Stimulated activated naive CD8-positive, alpha-beta T cell treated with anti-CD3 and anti-CD28 coated beads, Interleukin-15, Interleukin-2, amounts not matched to agents 100 ng/mL and 50 ng/mL, for 24 hours (primary cell): ENCODE results near the gene MTRF1.

Experiments used
- H3K27ac Mint-ChIP-seq: one replicate; pipeline ENCODE4 v1.8.0; 2021; ENCODE audit warnings: mild to moderate bottlenecking, mixed read lengths
- H3K27me3 Mint-ChIP-seq: one replicate; pipeline ENCODE4 v1.8.0; 2021; ENCODE audit warnings: mixed read lengths
- H3K36me3 Mint-ChIP-seq: one replicate; pipeline ENCODE4 v1.8.0; 2021; ENCODE audit warnings: low read depth, mixed read lengths
- H3K4me1 Mint-ChIP-seq: one replicate; pipeline ENCODE4 v1.8.0; 2021; ENCODE audit warnings: low read depth, mixed read lengths
- H3K4me3 Mint-ChIP-seq: one replicate; pipeline ENCODE4 v1.8.0; 2021; ENCODE audit warnings: mild to moderate bottlenecking, mixed read lengths
- H3K9me3 Mint-ChIP-seq: one replicate; pipeline ENCODE4 v1.8.0; 2021; ENCODE audit warnings: mixed read lengths

MTRF1 gene

DNA sequence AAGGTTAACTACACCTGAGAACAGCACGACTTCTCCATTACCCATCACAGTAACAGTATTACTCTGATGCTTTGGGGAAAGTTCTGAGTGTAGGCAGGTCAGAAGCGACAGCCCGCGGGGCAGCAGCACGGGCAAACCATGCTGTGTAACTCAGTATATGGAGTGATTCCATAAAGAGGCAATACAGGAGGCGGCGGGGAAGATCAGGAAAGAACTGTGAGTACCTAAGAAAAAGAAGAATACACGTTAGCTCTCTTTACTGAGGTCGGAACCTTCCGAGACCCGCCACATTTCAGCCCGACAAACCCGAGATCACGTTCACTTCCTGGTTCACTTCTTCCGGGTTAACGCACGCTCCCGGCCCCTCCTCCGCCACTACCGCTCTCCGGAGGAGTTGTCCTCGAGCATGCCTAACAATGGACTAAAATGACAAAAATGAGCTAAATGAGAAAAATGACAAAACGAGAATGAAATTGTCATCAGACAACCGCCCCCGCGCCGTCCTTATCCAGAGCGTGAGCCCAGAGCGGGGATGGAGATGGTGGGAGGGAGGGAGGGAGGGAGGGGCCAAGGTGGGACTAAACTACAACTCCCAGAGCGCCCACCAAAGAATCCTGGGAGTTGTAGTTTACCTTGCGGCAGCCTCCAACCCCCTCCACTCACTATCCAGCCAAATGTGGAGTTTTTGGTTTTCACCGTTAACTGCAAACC is at the start of gene MTRF1:
TSS of gene MTRF1 (minus strand) at position 316 of the 711 bp plus-strand sequence. CDS start 2,669 bp downstream, outside the sequence.
- peaks cover 2% of the 10 kb centered on the region for H3K9me3 Mint-ChIP-seq
- peaks cover 31% of the 10 kb centered on the region for H3K4me1 Mint-ChIP-seq
- H3K4me3 Mint-ChIP-seq = peak within 1 kb of the TSS; percentile 98

GRCh38 chr13:41313117-41313516 is 49.7 kb upstream of the MTRF1 start:
- Mint-ChIP-seq H3K4me1 (peaks cover 66% of the 10 kb centered on the region), H3K4me3 (peak overlapping the region; percentile 96), H3K27ac (peak overlapping the region; percentile 75), H3K9me3 (no peaks in the 10 kb centered on the region), H3K36me3 (peaks cover 19% of the 10 kb centered on the region), H3K27me3 (no peaks in the 10 kb centered on the region)

More for the DNA sequence above, at the start of gene MTRF1:
- Mint-ChIP-seq H3K36me3 (peaks cover 37% of the 10 kb centered on the region), H3K27me3 (no peaks in the 10 kb centered on the region), H3K27ac (peak within 1 kb of the TSS; percentile 98)

DNA sequence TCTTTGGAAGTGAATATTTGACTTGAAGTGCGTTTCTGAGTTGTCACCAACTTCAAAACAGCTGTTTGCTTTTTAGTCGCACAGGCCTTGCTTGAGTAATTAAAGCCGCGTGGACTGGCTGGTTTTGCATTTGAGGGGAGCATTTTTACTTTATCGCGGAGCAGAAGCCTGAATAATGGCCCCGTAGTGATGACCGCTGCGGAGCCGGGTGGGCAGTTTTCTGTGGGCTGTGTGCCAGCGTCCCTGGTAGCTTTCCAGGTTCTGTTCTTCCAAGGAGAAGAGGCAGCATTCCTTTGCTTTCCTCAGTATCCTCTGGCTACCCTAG is 48.8 kb upstream of the MTRF1 start:
- H3K4me1 Mint-ChIP-seq = peaks cover 56% of the 10 kb centered on the region
- H3K4me3 Mint-ChIP-seq = peak overlapping the region; percentile 96
- H3K9me3 Mint-ChIP-seq = no peaks in the 10 kb centered on the region
- H3K27me3 Mint-ChIP-seq = no peaks in the 10 kb centered on the region
- peak overlapping the region; percentile 92 for H3K27ac Mint-ChIP-seq
- peaks cover 9% of the 10 kb centered on the region for H3K36me3 Mint-ChIP-seq

DNA sequence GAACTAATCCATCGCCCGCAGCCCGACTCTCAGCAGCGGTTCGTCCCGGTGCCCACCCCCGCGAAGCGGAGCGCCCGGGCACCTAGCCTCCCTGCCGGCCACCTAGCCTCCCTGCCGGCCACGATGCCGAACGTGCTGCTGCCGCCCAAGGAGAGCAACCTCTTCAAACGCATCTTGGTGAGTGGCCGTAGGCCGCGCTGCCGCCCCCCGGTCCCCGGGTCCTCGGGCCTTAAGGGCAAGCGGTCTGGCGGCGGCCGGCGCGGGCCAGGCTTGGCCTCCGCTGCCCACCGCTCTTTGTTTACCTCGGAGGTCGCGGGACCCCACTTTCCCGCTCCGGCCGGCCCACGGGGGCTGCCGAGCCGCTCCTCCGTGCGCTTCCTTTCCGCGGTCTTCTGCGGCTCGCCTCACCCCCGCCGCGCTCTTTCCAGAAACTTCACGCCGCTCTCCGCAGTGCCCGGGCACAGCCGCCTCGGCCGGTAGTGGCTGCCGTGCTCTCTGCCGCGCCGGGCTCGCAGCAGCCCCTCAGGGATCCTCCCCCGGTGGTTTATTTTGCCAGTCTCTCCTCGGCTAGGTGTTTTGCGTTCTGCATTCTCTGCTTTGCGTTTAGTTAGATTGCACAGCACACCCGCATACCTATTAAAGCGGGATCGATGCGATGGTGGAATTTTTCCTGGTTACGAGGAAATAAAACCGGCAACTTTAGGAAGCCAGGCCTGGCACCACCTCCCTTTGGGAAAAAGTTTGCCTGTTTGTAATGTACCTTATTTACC is 48.2 kb upstream of the MTRF1 start:
- Mint-ChIP-seq H3K4me3 (peak overlapping the region; percentile 96), H3K4me1 (peaks cover 50% of the 10 kb centered on the region), H3K27me3 (no peaks in the 10 kb centered on the region), H3K36me3 (peaks cover 4% of the 10 kb centered on the region), H3K27ac (peak overlapping the region; percentile 92), H3K9me3 (no peaks in the 10 kb centered on the region)

DNA sequence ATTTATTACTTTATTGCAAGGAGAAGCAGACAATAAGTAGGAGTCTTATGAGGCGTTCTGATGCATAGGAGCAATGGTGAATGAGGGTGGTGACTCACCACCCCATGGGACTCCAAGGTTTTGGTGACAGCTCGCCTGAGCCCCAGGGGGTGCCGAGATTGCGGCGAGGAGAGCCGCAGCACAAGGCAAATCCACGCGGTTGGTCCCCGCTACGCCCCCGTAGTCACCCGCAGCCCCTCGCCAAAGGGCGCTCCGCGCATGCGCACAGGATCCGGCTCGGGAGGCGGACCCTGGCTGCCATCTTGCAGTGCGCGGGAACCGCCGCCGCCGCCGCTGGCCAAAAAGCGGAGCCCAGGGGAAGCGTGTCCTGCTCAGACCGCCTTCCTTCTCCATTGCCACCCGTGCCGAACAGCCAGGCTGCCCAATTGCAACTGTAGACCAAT is 47.6 kb upstream of the MTRF1 start, which contains the start of gene NAA16:
TSS of gene NAA16 (plus strand) at position 305 of the 443 bp plus-strand sequence. CDS start 262 bp downstream, outside the sequence.
- Mint-ChIP-seq H3K27ac (peak within 1 kb of the TSS; percentile 92), H3K36me3 (peaks cover 3% of the 10 kb centered on the region), H3K27me3 (no peaks in the 10 kb centered on the region), H3K4me3 (peak within 1 kb of the TSS; percentile 96), H3K9me3 (no peaks in the 10 kb centered on the region), H3K4me1 (peaks cover 44% of the 10 kb centered on the region)

GRCh38 chr13:41307884-41308640 is 44.7 kb upstream of the MTRF1 start:
- no peaks in the 10 kb centered on the region for H3K9me3 Mint-ChIP-seq
- H3K27ac Mint-ChIP-seq = no peak overlapping the region
- H3K4me1 Mint-ChIP-seq = peaks cover 18% of the 10 kb centered on the region
- H3K27me3 Mint-ChIP-seq = no peaks in the 10 kb centered on the region
- H3K36me3 Mint-ChIP-seq = no peaks in the 10 kb centered on the region
- no peak overlapping the region for H3K4me3 Mint-ChIP-seq

DNA sequence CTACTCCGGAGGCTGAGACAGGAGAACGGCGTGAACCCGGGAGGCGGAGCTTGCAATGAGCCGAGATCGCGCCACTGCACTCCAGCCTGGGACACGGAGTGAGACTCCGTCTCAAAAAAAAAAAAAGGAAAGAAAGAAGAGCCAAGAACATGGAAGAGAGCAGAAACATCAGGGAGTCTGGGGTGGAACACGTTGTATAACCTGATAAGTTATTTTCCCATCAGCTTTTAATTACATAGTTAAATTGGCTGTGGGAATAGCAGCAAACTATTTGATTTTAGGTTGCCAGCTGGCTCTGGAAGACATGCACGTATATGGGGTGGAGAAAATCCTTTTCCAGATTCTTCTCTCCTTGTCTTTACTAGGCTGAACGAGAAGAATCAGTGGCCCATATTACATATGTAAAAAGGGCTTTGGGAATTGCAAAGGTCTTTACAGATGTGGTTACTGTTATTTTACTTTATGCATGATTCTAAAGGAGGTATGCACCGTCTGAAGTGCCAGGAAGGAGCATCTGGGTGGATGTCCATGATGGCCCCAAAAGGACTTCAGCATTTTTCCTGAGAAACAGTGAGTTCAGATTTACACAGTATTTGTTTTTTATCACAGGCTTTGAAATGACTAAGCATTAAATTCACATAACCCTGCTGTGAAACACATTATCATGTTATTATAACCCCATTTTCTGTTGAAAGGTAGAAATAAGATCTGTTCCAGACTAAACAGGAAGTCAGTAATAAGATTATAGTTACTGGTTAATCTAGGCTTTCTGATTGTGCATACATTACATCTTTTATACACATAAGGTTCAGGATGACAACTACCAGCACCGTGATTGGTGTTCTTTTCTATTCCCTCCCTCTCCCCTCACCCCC is 43.1 kb upstream of the MTRF1 start:
- Mint-ChIP-seq H3K36me3 (no peaks in the 10 kb centered on the region), H3K9me3 (no peaks in the 10 kb centered on the region), H3K4me1 (peaks cover 11% of the 10 kb centered on the region), H3K27me3 (no peaks in the 10 kb centered on the region), H3K27ac (no peak overlapping the region), H3K4me3 (no peak overlapping the region)

DNA sequence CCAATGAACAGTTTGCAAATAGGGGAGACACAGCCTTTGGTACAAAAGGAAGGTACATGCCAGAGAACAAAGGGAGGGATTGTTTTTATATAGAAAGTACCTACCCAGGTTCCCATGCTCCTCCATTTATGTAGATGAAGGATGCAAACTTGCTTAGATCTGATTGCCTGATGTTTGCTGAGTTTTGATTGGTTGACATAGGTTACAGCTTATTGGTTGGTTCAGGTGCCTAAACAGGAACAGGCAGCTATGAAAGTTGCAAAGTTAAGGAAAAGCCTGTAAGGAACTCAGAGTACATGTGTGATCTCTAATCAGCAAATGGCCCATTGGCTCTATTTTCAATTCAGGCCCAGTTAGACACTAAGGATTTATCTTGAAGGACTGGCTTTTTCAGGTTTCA is 41.2 kb upstream of the MTRF1 start:
- peaks cover 5% of the 10 kb centered on the region for H3K4me1 Mint-ChIP-seq
- no peak overlapping the region for H3K27ac Mint-ChIP-seq
- no peaks in the 10 kb centered on the region for H3K27me3 Mint-ChIP-seq
- H3K9me3 Mint-ChIP-seq = no peaks in the 10 kb centered on the region
- H3K36me3 Mint-ChIP-seq = no peaks in the 10 kb centered on the region
- H3K4me3 Mint-ChIP-seq = no peak overlapping the region

- Mint-ChIP-seq H3K27ac (no peak overlapping the region), H3K4me3 (no peak overlapping the region), H3K9me3 (no peaks in the 10 kb centered on the region), H3K36me3 (no peaks in the 10 kb centered on the region), H3K4me1 (peaks cover 9% of the 10 kb centered on the region), H3K27me3 (no peaks in the 10 kb centered on the region)
Observed at GRCh38 chr13:41302743-41303142, 39.4 kb upstream of the MTRF1 start.

DNA sequence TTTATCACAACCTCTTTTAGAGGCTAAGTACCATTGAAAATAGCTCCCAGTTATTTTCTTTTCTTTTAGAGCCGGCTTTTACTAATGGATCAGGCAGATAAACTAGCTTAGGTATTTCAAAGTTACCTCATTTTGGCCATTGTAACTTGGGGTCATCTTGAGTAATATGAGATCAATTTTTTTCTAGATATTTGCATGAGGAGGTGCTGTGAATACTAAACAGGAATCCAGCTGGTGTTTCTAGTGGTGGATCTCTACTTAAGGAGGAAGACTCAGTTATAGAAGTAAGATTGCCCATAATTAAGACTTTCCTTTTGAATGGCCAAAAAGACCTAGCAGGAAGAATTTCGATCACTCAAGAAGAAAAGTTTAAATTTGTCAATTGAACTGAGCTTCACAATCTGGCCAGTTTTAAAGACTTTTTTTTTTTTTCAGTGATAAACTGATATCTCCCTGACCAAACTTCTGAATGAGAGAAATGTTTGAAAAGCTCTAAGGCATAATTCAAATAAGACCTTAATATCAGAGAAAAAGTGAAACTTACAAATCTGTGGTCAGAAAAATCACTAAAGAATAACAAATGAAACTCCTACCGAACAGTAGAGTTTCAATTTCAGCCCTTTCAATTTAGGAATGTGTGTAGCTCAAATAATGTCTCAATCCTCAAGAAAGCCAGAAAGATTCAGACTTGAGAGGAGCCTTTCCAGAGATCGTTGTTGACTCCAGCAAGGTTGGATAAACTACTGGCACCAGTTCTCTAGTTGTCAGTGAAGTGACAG is 36.1 kb upstream of the MTRF1 start:
- no peaks in the 10 kb centered on the region for H3K9me3 Mint-ChIP-seq
- H3K27me3 Mint-ChIP-seq = no peaks in the 10 kb centered on the region
- no peak overlapping the region for H3K4me3 Mint-ChIP-seq
- H3K36me3 Mint-ChIP-seq = peaks cover 6% of the 10 kb centered on the region
- peaks cover 9% of the 10 kb centered on the region for H3K4me1 Mint-ChIP-seq
- H3K27ac Mint-ChIP-seq = no peak overlapping the region

- Mint-ChIP-seq H3K27me3 (no peaks in the 10 kb centered on the region), H3K9me3 (no peaks in the 10 kb centered on the region), H3K36me3 (peaks cover 6% of the 10 kb centered on the region), H3K4me1 (peaks cover 9% of the 10 kb centered on the region), H3K4me3 (no peak overlapping the region), H3K27ac (no peak overlapping the region)
Observed at GRCh38 chr13:41296879-41297646, 33.7 kb upstream of the MTRF1 start.

- peaks cover 6% of the 10 kb centered on the region for H3K36me3 Mint-ChIP-seq
- H3K4me1 Mint-ChIP-seq = peaks cover 9% of the 10 kb centered on the region
- H3K27me3 Mint-ChIP-seq = no peaks in the 10 kb centered on the region
- H3K4me3 Mint-ChIP-seq = no peak overlapping the region
- H3K27ac Mint-ChIP-seq = no peak overlapping the region
- H3K9me3 Mint-ChIP-seq = no peaks in the 10 kb centered on the region
Observed at GRCh38 chr13:41295973-41296372, 32.6 kb upstream of the MTRF1 start.

- no peaks in the 10 kb centered on the region for H3K9me3 Mint-ChIP-seq
- no peaks in the 10 kb centered on the region for H3K27me3 Mint-ChIP-seq
- H3K36me3 Mint-ChIP-seq = peaks cover 6% of the 10 kb centered on the region
- H3K4me1 Mint-ChIP-seq = peaks cover 8% of the 10 kb centered on the region
- no peak overlapping the region for H3K4me3 Mint-ChIP-seq
- no peak overlapping the region for H3K27ac Mint-ChIP-seq
Observed at GRCh38 chr13:41294914-41295313, 31.5 kb upstream of the MTRF1 start.
